HUES48 (cell line): Measurements from ENCODE around the gene LDHB.

Experiments used
- H3K27ac ChIP-seq: one replicate; pipeline ENCODE4 v1.7.0; 2013; ENCODE audit warnings: low read depth, low read length, inconsistent platforms
- H3K27me3 ChIP-seq: 2 replicates; pipeline ENCODE4 v1.6.1; 2013; ENCODE audit warnings: mild to moderate bottlenecking, low read length; ENCODE audit not compliant: control insufficient read depth, insufficient read depth
- H3K36me3 ChIP-seq: 2 replicates; pipeline ENCODE4 v1.6.1; 2013; ENCODE audit warnings: low read length; ENCODE audit not compliant: control insufficient read depth, insufficient read depth
- H3K4me1 ChIP-seq: 2 replicates; pipeline ENCODE4 v1.6.1; 2013; ENCODE audit warnings: mild to moderate bottlenecking, low read length; ENCODE audit not compliant: control insufficient read depth, insufficient read depth
- H3K4me3 ChIP-seq: 2 replicates; pipeline ENCODE4 v1.5.1; 2013; ENCODE audit warnings: mild to moderate bottlenecking, low read depth, low read length
- H3K9ac ChIP-seq: 2 replicates; pipeline ENCODE4 v1.6.1; 2013; ENCODE audit warnings: mild to moderate bottlenecking, low read depth, low read length, moderate library complexity
- H3K9me3 ChIP-seq: 2 replicates; pipeline ENCODE4 v1.6.1; 2013; ENCODE audit warnings: low read length; ENCODE audit not compliant: control insufficient read depth, insufficient read depth

LDHB gene

DNA sequence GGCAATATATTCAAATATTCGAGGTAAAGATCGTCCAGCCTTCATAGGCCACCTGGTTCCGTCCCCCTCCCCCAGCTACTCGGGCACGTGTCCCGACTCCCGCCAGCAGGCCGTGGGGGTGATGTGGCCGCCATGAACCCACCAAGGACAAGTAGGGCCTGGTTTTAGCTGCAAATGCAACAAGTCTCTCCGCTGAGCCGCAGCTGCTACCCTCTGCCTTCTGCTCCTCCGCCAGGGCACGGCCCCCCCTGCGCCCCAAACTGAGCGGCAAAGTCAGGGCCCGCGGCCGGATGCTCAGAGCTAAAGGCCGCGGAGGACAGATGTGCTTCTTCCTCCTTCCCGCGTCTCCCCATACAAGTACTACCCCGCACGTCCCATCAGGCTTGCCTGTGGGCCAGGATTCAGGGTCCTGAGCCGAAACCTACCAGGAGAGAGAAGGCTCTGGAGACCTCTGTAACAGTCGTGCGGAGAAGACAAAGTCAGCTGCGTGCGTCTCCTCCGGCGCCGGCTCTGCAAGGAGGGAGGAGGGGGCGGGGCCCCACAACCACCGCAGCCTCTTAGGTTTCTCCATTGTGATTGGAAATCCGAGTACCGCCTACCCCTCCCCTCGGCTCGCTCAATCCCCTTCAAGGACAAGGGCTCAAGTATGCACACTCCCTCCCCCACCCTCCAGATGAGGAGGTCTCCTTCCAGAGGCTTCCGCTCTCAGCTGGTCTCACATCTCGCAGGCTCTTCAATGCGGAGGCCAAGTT is at the start of gene LDHB:
Gene LDHB (minus strand): TSS at position 517 of the 752 bp plus-strand sequence. CDS start 3,171 bp downstream, outside the sequence.
- H3K4me1 ChIP-seq = peaks cover 13% of the 10 kb centered on the region
- H3K27me3 ChIP-seq = no peaks in the 10 kb centered on the region
- H3K36me3 ChIP-seq = peaks cover 39% of the 10 kb centered on the region
- peak within 1 kb of the TSS; percentile 96 for H3K9ac ChIP-seq
- H3K9me3 ChIP-seq = no peaks in the 10 kb centered on the region
- peak within 1 kb of the TSS; percentile 91 for H3K4me3 ChIP-seq
- peak within 1 kb of the TSS; percentile 98 for H3K27ac ChIP-seq

DNA sequence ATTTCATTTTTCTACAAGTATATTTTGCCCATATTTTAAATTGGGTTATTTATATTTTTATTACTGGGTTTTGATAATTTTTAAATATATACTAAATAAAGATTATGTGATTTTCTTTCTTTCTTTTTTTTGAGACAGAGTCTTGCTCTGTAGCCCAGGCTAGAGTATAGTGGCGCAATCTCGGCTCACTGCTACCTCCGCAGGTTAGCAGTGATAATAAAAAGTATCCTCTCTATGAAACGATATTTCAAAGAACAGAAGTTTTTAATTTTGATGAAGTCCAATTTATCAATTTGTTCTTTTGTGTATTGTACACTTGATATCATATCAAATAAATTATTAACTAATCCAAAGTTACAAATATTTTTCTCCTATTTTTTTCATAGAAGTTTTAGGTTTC is 47.2 kb upstream of the LDHB start:
- H3K4me3 ChIP-seq = no peak overlapping the region
- H3K9ac ChIP-seq = no peak overlapping the region
- no peaks in the 10 kb centered on the region for H3K27me3 ChIP-seq
- no peaks in the 10 kb centered on the region for H3K9me3 ChIP-seq
- no peak overlapping the region for H3K27ac ChIP-seq
- no peaks in the 10 kb centered on the region for H3K4me1 ChIP-seq
- H3K36me3 ChIP-seq = no peaks in the 10 kb centered on the region

DNA sequence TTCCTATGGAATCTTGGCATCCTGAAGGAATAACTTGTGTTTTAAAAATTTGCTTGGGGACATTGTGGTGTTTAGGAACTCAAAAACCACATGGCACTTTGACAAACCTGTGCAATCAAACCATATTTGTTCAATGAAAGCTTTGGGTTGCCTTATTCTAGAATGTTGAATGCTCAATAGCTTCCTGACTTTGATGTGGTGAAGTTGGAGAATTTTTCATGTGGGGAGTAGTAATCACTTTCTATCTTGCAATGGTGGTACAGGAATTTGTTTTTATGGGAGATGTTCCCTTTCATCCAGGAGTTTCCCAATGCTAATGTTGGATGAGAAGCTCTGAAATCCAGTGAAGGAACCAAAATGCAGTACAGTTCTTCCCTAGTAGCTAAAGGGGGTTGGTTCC is 42.2 kb upstream of the LDHB start:
- H3K9ac ChIP-seq = no peak overlapping the region
- H3K27ac ChIP-seq = no peak overlapping the region
- no peaks in the 10 kb centered on the region for H3K9me3 ChIP-seq
- no peak overlapping the region for H3K4me3 ChIP-seq
- 0 out of 2 replicates have a peak, but pooled peaks cover 5% of the 10 kb centered on the region for H3K4me1 ChIP-seq
- H3K36me3 ChIP-seq = no peaks in the 10 kb centered on the region
- H3K27me3 ChIP-seq = no peaks in the 10 kb centered on the region

DNA sequence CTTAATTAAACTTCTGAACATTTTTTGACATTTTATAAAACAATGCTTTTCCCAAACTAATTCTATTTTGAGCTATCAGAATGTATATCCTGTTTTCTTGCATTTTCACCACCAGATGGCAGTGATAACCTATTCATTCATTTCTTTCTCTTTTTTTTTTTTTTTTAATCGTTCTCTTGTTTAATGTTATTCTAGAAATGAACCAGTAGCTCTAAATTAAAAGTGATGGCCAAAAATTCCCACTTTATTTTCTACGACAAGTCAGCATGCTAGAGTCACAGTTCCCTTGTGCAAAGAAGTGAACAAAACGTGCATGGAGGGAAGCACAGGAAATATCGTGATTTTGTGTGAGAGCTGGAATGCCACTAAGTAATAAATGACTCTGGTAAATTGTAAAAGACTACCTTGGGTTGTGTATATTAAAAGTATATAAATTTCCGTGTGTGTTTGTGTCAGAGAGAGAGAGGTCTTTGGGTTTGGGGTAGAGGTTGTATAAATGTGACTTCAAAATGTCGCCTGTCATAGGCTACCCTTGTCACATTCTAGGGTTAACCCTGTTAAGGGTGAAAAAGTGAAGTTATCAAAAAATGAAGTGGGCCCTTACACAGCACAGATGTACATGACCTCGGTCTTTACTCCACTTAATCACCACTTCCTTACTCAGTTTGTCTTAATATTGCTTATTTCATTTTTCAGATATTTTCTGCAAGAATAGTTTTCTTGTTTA is 40.4 kb upstream of the LDHB start:
- Histone ChIP-seq H3K27me3 (no peaks in the 10 kb centered on the region), H3K36me3 (no peaks in the 10 kb centered on the region), H3K27ac (no peak overlapping the region), H3K4me3 (no peak overlapping the region), H3K4me1 (0 out of 2 replicates have a peak, but pooled peaks cover 6% of the 10 kb centered on the region), H3K9ac (no peak overlapping the region), H3K9me3 (no peaks in the 10 kb centered on the region)

DNA sequence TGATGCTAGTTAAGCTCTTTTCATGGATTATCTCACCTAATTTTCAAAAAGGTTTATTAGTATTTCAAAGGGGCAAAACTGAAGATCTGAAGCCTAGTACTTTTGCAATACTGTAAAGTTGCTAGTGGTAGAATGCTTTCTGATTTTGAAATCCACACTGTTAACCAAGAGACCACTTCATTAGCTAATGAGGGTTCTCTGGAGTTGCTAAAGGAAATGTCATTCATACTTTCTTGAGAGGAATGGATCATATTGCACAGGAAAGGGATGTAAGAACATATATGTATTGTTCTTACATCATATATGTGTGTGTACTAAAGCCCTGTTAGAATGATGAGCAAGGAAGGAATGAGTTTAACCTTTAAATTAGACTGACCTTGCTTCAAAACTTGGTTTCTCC is 39.0 kb upstream of the LDHB start:
- 0 out of 2 replicates have a peak, but pooled peaks cover 6% of the 10 kb centered on the region for H3K4me1 ChIP-seq
- H3K27ac ChIP-seq = no peak overlapping the region
- no peaks in the 10 kb centered on the region for H3K9me3 ChIP-seq
- H3K9ac ChIP-seq = no peak overlapping the region
- H3K36me3 ChIP-seq = no peaks in the 10 kb centered on the region
- H3K27me3 ChIP-seq = no peaks in the 10 kb centered on the region
- H3K4me3 ChIP-seq = no peak overlapping the region

DNA sequence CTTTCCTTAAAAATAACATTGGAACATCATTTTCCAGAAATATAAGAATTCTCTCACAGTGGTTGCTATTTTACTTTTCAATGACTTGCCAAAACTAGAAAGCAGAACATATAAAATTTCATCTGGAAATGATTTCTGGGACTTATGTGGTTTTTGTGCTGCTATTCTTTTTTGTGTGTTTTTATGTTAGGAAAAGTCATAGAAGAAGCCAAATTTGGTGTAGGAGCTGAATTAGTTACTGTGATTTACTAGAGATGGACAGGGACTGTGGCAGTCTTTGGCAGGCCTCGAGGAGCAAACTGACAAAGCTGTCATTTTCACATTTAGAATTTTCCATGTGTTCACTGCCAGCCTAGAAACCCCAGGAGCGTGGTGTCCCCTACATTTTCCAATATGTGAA is 38.3 kb upstream of the LDHB start:
- no peaks in the 10 kb centered on the region for H3K36me3 ChIP-seq
- 0 out of 2 replicates have a peak, but pooled peaks cover 6% of the 10 kb centered on the region for H3K4me1 ChIP-seq
- H3K9me3 ChIP-seq = no peaks in the 10 kb centered on the region
- H3K27ac ChIP-seq = no peak overlapping the region
- H3K4me3 ChIP-seq = no peak overlapping the region
- no peaks in the 10 kb centered on the region for H3K27me3 ChIP-seq
- no peak overlapping the region for H3K9ac ChIP-seq

DNA sequence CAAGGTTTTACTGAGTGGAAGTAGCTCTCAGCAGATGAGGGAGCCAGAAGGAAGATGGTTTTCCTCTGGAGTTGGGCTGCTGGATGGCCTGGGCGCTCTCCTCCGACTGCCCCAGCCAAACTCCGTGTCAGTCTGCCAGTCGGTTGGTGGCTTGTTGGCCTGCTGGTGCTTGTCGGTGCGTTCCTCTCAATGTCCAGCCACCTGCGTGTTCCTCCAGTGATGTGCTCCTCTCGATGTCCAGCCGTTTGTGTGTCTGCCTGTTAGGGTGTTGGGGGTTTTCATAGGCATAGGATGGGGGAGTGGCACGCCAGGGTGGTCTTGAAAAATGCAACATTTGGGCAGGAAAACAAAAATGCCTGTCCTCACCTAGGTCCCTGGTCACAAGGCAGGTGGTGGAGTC is 37.0 kb upstream of the LDHB start:
- Histone ChIP-seq H3K36me3 (no peaks in the 10 kb centered on the region), H3K4me3 (no peak overlapping the region), H3K27me3 (no peaks in the 10 kb centered on the region), H3K27ac (no peak overlapping the region), H3K4me1 (0 out of 2 replicates have a peak, but pooled peaks cover 6% of the 10 kb centered on the region), H3K9me3 (no peaks in the 10 kb centered on the region), H3K9ac (no peak overlapping the region)

DNA sequence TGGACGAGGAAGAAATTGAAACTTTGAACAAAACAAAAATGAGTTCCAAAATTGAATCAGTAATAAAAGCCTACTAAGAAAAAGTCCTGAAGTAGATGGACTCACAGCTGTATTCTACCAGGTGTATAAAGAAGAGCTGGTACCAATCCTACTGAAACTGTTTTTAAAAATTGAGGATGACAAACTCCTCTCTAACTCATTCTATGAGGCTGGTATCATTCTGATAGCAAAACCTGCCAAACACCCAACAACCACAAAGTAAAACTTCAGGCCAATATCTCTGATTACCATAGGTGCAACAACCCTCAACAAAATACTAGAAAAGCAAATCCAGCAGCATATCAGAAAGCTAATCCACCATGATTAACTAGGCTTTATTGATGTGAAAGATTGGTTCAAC is 33.9 kb upstream of the LDHB start:
- 0 out of 2 replicates have a peak, but pooled peaks cover 6% of the 10 kb centered on the region for H3K4me1 ChIP-seq
- H3K4me3 ChIP-seq = no peak overlapping the region
- no peak overlapping the region for H3K9ac ChIP-seq
- H3K36me3 ChIP-seq = no peaks in the 10 kb centered on the region
- H3K27ac ChIP-seq = no peak overlapping the region
- no peaks in the 10 kb centered on the region for H3K9me3 ChIP-seq
- H3K27me3 ChIP-seq = no peaks in the 10 kb centered on the region

DNA sequence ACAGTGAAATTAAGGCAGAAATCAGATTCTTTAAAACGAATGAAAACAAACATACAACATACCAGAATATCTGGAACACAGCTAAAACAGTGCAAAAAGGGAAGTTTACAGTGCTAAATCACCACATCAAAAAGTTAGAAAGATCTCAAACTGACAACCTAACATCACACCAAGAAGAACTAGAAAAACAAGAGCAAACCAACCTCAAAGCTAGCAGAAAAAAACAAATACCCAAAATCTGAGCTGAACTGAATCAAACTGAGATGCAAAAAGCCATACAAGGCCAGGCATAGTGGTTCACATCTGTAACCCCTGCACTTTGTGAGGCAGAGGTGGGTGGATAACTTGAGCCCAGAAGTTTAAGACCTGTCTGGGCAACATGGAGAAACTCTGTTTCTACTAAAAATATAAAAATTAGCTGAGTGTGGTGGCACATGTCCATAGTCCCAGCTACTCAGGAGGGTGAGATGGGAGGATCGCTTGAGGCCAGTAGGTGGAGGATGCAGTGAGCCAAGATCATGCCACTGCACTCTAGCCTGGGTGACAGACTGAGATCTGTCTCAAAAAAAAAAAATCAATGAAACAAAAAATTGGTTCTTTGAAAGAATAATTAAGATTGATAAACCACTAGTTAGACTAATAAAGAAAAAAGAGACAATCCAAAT is 33.2 kb upstream of the LDHB start:
- Histone ChIP-seq H3K9me3 (no peaks in the 10 kb centered on the region), H3K36me3 (no peaks in the 10 kb centered on the region), H3K4me3 (no peak overlapping the region), H3K27me3 (no peaks in the 10 kb centered on the region), H3K9ac (no peak overlapping the region), H3K4me1 (0 out of 2 replicates have a peak, but pooled peaks cover 6% of the 10 kb centered on the region), H3K27ac (no peak overlapping the region)

DNA sequence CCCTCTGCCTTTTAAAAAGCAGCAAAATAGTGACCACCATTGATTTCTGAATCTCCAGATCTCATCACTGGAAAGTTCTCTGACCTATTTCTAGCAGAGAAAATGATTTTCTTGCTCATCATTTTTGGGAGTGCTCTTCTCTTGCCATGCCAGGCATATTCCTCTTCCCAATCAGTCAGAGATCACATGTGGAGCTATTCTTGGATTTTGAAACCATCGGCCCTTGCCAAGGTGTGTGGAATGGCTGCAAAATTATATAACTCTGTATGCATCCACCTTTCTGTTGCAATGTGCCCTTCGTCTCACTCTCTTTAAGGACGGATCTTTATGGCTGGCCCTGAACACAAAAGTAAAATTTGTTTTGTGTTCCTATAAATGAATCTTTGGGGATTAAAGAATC is 25.5 kb upstream of the LDHB start:
- no peaks in the 10 kb centered on the region for H3K4me1 ChIP-seq
- H3K9me3 ChIP-seq = no peaks in the 10 kb centered on the region
- H3K4me3 ChIP-seq = no peak overlapping the region
- H3K27me3 ChIP-seq = no peaks in the 10 kb centered on the region
- H3K9ac ChIP-seq = no peak overlapping the region
- no peaks in the 10 kb centered on the region for H3K36me3 ChIP-seq
- no peak overlapping the region for H3K27ac ChIP-seq

DNA sequence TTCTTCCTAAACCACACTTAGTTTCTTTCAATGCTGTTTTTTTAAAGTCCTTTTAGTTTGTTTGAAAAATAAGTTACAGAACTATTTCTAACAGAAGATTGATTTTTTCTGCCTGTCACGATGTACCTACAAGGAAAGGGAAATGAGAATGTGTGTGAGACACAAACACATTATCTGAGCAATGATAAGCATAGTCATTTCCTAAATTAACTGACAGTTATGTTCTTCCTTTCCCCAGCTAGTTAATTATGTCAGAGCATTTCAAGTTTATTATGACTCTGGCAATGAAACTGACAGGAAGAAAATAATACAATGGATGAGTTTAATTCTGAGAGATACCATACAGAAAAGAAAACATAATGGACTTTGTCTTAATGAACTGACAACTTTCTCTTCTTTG is 21.3 kb upstream of the LDHB start:
- Histone ChIP-seq H3K4me3 (no peak overlapping the region), H3K36me3 (no peaks in the 10 kb centered on the region), H3K9me3 (no peaks in the 10 kb centered on the region), H3K9ac (no peak overlapping the region), H3K27ac (no peak overlapping the region), H3K4me1 (no peaks in the 10 kb centered on the region), H3K27me3 (no peaks in the 10 kb centered on the region)
